ENCODE results near the gene CRTC2.

CRTC2 gene

GRCh38 chr1:153995640-153996039, 37.2 kb upstream of the CRTC2 start:
- H4K20me1 ChIP-seq (ENCODE audit: insufficient read depth, low read length, poor library complexity, severe bottlenecking) = peaks cover 24% of the 10 kb centered on the region
- H3K4me1 ChIP-seq (ENCODE audit: insufficient read depth, low read length, poor library complexity, severe bottlenecking) = peaks cover 21% of the 10 kb centered on the region
- H3F3A ChIP-seq (ENCODE audit: low read depth) = 0 out of 2 replicates have a peak, but pooled peaks cover 8% of the 10 kb centered on the region
- TF ChIP-seq CTCF (conservative IDR thresholded peaks at IDR 0.05; ENCODE audit: low read length) = no peak
- no peak for TF ChIP-seq EZH2phosphoT487 (IDR thresholded peaks at IDR 0.05; ENCODE audit: borderline replicate concordance)
- peaks cover 23% of the 10 kb centered on the region for H3K36me3 ChIP-seq (ENCODE audit: insufficient read depth, low read length)
- no peaks in the 10 kb centered on the region for H3K9me2 ChIP-seq (replicated peaks; ENCODE audit: low read depth, low read length)
- no peaks in the 10 kb centered on the region for H3K9me3 ChIP-seq (ENCODE audit: insufficient read depth, low read depth, low read length)
- H3K27me3 ChIP-seq (ENCODE audit: insufficient read depth, low read length, poor library complexity, severe bottlenecking) = no peaks in the 10 kb centered on the region
- no peak overlapping the region for H2AFZ ChIP-seq (ENCODE audit: low read length)
- no peak overlapping the region for H3K4me2 ChIP-seq (ENCODE audit: low read depth, low read length, poor library complexity, severe bottlenecking)
- H3K79me2 ChIP-seq (ENCODE audit: insufficient read depth, low read length) = peaks cover 34% of the 10 kb centered on the region
- H3K4me3 ChIP-seq (ENCODE audit: low read length, poor library complexity, severe bottlenecking) = no peak overlapping the region
- no peak overlapping the region for H3K9ac ChIP-seq (ENCODE audit: low read depth, low read length, poor library complexity, severe bottlenecking)

DNA sequence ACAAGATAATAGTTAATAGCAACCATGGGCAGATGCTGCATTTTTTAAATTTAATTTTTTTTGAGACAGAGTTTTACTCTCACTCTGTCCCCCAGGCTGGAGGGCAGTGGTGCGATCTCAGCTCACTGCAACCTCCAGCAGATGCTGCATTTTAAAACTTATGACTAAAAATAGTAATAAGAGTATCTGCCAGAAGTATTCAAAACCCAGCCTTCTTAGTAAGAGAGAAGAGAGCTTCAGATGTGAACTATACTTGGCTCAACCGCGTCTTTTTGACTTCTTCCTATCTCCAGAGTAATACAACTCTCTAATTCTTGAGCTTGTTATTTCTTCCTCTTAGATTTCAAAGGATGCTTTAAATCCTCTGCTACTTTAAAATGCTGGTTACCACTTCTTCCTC, 36.8 kb upstream of the CRTC2 start:
- Histone ChIP-seq H3K4me2 (ENCODE audit: low read depth, low read length, poor library complexity, severe bottlenecking) (no peak overlapping the region), H3K9ac (ENCODE audit: low read depth, low read length, poor library complexity, severe bottlenecking) (no peak overlapping the region), H3K36me3 (ENCODE audit: insufficient read depth, low read length) (peaks cover 23% of the 10 kb centered on the region), H3K79me2 (ENCODE audit: insufficient read depth, low read length) (peaks cover 35% of the 10 kb centered on the region), H3F3A (ENCODE audit: low read depth) (0 out of 2 replicates have a peak, but pooled peaks cover 8% of the 10 kb centered on the region), H2AFZ (ENCODE audit: low read length) (no peak overlapping the region), H3K4me3 (ENCODE audit: low read length, poor library complexity, severe bottlenecking) (no peak overlapping the region), H3K9me3 (ENCODE audit: insufficient read depth, low read depth, low read length) (no peaks in the 10 kb centered on the region), H3K27me3 (ENCODE audit: insufficient read depth, low read length, poor library complexity, severe bottlenecking) (no peaks in the 10 kb centered on the region), H4K20me1 (ENCODE audit: insufficient read depth, low read length, poor library complexity, severe bottlenecking) (peaks cover 24% of the 10 kb centered on the region), H3K4me1 (ENCODE audit: insufficient read depth, low read length, poor library complexity, severe bottlenecking) (peaks cover 21% of the 10 kb centered on the region), H3K9me2 (replicated peaks; ENCODE audit: low read depth, low read length) (no peaks in the 10 kb centered on the region)
- TF ChIP-seq CTCF (conservative IDR thresholded peaks at IDR 0.05; ENCODE audit: low read length) = no peak
- no peak for TF ChIP-seq EZH2phosphoT487 (IDR thresholded peaks at IDR 0.05; ENCODE audit: borderline replicate concordance)

- Histone ChIP-seq H3K4me2 (ENCODE audit: low read depth, low read length, poor library complexity, severe bottlenecking) (peak overlapping the region; percentile 95), H3K9ac (ENCODE audit: low read depth, low read length, poor library complexity, severe bottlenecking) (peak overlapping the region; percentile 93), H3F3A (ENCODE audit: low read depth) (0 out of 2 replicates have a peak, but pooled peaks cover 8% of the 10 kb centered on the region), H4K20me1 (ENCODE audit: insufficient read depth, low read length, poor library complexity, severe bottlenecking) (peaks cover 24% of the 10 kb centered on the region), H3K4me3 (ENCODE audit: low read length, poor library complexity, severe bottlenecking) (peak overlapping the region; percentile 85), H3K4me1 (ENCODE audit: insufficient read depth, low read length, poor library complexity, severe bottlenecking) (peaks cover 21% of the 10 kb centered on the region), H3K9me3 (ENCODE audit: insufficient read depth, low read depth, low read length) (no peaks in the 10 kb centered on the region), H3K36me3 (ENCODE audit: insufficient read depth, low read length) (peaks cover 23% of the 10 kb centered on the region), H3K9me2 (replicated peaks; ENCODE audit: low read depth, low read length) (no peaks in the 10 kb centered on the region), H3K79me2 (ENCODE audit: insufficient read depth, low read length) (peaks cover 35% of the 10 kb centered on the region), H2AFZ (ENCODE audit: low read length) (no peak overlapping the region), H3K27me3 (ENCODE audit: insufficient read depth, low read length, poor library complexity, severe bottlenecking) (no peaks in the 10 kb centered on the region)
- TF ChIP-seq EZH2phosphoT487 (IDR thresholded peaks at IDR 0.05; ENCODE audit: borderline replicate concordance) (no peak), CTCF (conservative IDR thresholded peaks at IDR 0.05; ENCODE audit: low read length) (no peak)
These were observed 33.4 kb upstream of the CRTC2 start for GRCh38 chr1:153991806-153992205.
